D721Med (cell line): ENCODE measurements around the gene CARHSP1.
"Not testable (repeated sequence)": the region's sequence is repeated elsewhere in the genome, so short reads cannot be mapped to it uniquely, and the experiment has no call there.

Source experiments
- DNase-seq: peaks from one replicate; pipeline ENCODE4 v3.0.0; 2011; ENCODE audit warnings: low spot score; ENCODE audit not compliant: insufficient read length
- FAIRE-seq: peaks from 2 replicates; lab custom pipeline; 2011; peaks lifted over from hg19 to GRCh38; lab: Jason Lieb, UNC
- TF ChIP-seq, protein P1 (sequence below): IDR thresholded peaks from 2 replicates; pipeline ENCODE4 v1.5.1; 2012; ENCODE audit warnings: mild to moderate bottlenecking, control low read depth; ENCODE audit not compliant: insufficient read depth; ENCODE audit errors: missing control alignments

The CARHSP1 gene

DNA sequence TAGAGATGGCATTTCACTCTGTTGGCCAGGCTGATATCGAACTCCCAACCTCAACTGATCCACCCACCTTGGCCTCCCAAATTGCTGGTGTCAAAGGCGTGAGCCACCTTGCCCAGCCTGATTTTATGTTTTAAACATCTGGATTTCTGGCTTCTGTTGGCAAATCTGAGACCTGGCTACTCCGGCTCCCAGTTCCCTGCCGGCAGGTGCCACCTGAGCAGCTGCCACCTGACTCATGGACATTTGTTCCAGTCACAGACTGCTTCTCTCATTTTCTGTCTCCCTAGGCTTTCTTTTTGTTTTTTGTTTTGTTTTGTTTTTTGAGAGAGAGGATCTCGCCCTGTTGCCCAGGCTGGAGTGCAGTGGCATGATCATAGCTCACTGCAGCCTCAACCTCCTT, 61.6 kb downstream of the CARHSP1 start:
- DNase-seq (no peak), FAIRE-seq (no peak)
- TF ChIP-seq, protein P1, sequence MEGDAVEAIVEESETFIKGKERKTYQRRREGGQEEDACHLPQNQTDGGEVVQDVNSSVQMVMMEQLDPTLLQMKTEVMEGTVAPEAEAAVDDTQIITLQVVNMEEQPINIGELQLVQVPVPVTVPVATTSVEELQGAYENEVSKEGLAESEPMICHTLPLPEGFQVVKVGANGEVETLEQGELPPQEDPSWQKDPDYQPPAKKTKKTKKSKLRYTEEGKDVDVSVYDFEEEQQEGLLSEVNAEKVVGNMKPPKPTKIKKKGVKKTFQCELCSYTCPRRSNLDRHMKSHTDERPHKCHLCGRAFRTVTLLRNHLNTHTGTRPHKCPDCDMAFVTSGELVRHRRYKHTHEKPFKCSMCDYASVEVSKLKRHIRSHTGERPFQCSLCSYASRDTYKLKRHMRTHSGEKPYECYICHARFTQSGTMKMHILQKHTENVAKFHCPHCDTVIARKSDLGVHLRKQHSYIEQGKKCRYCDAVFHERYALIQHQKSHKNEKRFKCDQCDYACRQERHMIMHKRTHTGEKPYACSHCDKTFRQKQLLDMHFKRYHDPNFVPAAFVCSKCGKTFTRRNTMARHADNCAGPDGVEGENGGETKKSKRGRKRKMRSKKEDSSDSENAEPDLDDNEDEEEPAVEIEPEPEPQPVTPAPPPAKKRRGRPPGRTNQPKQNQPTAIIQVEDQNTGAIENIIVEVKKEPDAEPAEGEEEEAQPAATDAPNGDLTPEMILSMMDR, result no peak

DNA sequence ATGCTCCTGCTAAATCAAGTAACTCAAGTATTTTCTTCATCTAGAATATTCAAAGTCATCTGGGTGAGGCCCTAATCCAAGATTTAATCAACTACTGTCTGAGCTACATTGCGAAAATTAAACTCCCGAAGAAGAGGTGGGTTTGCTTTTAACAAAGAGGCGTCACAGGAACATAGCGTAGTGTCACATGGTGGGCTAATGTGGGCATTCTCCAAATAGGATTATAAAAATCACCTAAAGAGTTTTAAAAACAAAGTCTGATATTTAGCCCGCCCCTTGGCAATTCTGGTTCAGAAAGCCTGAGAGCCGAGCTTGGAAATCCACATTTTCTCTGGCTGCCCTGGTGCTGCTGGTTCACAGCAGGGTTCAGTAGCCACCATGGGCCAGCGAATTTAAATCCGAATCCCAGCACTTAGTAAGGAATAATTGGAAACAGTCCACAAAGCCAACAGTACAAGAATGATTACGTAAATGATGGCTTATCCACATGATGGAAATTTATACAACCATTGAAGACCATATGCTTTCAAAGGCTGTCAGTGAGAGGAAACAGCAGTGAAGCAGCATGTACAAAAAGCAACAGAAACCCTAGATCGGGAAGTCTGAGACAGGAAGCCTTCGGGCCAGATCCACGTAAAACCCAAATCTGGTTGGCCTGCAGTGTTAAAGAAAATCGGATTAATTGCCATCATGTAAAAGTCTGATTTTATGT, 62.4 kb downstream of the CARHSP1 start:
- no peak for FAIRE-seq
- TF ChIP-seq, protein P1, result no peak
- DNase-seq, result no peak

DNA sequence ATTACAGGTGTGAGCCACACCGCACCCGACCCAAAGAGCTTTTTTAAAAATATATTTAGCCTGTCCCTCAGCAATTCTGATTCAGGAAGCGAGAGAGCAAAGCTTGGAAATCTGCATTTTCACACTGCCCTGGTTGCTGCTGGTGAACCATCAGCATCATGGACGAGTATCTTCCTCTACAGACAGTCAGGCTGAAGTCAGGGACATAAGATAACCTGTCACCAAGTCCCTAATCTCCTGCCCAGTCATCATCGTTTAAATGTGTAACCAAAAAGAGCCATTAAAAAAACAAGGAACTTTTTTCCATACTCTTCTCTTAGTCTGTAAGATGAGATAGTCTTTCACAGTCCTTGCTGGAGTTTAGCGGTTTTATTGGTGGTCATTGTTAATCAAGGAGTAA, 64.5 kb downstream of the CARHSP1 start:
- TF ChIP-seq, protein P1, result no peak
- FAIRE-seq (no peak), DNase-seq (no peak)

DNA sequence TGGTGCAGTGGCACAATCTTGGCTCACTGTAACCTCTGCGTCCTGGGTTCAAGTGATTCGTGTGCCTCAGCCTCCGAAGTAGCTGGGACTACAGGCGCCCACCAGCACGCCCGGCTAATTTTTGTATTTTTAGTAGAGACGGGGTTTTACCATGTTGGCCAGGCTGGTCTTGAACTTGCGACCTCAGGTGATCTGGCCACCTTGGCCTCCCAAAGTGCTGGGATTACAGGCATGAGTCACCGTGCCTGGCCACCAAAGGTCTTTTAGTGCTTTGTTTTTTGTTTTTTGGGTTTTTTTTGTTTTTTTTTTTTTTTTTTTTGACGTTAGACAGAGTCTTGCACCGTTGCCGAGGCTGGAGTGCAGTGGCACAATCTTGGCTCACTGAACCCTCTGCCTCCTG, 65.1 kb downstream of the CARHSP1 start:
- FAIRE-seq, DNase-seq: not testable (repeated sequence)
